HG03159 (cell line): ENCODE data around the gene SOX12.

ENCODE experiments used
- ATAC-seq: cut with Tn5 transposase; IDR thresholded peaks from one replicate; pipeline ENCODE4 v1.9.1; 2021; ENCODE audit warnings: mild to moderate bottlenecking, moderate library complexity; ENCODE audit not compliant: unreplicated experiment

The SOX12 gene

DNA sequence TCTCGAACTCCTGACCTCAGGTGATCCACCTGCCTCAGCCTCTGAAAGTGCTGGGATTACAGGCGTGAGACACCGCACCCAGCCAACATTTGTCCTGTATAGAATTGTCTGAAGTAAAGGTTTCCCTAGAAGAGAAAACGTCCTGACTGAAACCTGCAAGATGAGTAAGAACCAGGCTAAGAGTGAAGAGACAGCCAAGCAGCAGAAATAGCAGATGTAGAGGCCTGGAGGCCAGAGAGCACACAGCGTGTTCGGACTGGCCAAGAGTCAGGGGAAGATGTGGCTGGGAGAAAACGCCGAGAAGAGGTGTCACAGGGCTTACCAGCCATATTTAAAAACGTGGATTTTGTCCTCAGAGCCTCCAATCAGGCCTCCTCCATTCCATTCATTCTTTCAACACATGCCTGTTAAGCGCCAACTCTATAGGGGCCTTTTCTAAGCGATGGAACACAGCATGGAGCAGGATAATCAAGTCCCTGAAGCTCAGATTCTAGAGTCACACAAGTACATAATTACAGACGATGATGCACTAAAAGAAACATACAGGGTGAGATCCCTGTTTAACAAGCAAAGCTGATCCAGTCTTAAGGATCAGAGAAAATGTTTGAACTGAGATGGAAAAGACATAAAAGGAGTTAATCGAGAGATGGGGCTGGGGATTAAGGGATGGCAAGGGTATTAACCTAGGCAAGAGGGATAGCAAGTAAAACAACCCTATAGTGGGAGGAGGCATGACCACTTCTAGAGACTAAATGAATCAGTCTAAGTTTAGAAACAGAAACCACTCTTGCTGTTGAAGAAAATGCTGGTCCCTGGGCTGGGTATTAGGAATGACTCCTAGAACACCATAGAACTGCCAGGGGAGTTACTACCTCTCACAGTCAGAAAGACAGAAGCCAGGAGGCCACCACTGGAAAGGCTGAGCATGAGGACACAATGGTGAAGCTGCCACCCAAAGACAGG lies 23.2 kb upstream of the SOX12 start:
- no peak for ATAC-seq

DNA sequence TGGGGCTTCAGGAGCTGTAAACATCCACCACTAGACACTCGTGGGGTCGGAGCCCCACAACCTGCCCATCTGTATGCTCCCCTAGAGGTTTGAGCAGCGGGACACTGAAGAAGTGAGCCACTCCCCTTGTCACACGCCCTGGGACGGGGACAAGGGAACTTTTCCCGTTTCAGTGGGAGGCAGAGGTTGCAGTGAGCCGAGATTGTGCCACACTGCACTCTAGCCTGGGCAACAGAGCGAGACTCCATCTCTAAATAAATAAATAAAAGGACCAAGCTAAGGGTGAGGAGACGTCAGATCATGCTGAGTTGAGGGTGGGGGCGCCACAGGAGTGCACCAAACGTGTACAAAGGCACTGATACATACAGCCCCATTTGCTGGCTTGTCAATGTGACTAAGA lies 19.6 kb upstream of the SOX12 start:
- no peak for ATAC-seq

DNA sequence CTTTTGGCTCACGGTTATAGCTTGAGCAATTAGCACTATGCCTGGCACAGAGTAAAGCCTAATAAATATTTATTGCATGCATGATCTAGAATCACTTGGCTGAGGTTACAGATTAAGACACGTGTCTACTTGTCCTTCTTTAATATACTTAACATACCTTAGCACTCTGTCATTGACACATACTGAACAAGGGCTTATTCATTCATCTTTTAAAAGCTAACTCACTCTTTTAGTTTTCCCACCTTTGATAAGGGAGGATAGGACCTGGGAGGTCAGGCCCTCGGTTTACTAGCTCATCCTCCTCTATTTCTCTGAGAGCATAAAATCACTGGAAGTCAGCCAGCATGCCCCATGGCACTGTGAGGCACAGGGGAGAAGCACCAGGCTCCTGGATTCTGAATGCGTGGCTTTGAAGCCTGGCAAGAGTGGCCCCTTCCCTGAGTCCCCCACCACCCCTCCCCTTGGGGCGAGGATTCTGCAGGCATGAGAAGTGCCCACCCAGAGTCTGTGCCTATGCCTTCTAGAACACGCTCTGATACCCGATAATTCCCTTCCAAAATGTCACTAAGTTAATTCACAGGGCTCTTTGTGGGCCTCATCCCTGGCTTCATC lies 16.8 kb upstream of the SOX12 start:
- no peak for ATAC-seq

DNA sequence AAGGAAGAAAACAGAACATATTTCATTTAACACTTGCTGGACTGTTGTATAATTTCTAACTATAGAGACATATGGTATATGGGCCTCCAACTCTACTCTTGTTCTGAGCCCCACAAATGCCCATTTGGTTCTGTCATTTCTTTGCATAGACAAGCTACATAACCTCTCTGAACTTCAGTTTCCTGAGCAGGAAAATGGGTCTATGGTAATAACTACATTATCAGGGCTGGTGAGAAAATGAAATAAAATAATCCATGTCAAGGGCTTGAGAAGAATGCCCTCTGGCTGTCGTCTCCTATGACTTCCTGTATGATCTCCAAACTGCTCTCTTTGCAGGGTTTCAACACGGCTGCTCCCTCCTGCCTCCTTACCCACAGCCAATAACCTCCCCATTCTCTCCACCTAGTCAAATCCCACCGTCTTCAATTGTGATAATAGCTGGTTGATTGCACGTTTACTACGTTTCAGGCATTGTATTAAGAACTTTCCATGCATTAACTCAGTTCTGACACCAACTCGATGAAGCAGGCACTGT lies 16.0 kb upstream of the SOX12 start:
- no peak for ATAC-seq

DNA sequence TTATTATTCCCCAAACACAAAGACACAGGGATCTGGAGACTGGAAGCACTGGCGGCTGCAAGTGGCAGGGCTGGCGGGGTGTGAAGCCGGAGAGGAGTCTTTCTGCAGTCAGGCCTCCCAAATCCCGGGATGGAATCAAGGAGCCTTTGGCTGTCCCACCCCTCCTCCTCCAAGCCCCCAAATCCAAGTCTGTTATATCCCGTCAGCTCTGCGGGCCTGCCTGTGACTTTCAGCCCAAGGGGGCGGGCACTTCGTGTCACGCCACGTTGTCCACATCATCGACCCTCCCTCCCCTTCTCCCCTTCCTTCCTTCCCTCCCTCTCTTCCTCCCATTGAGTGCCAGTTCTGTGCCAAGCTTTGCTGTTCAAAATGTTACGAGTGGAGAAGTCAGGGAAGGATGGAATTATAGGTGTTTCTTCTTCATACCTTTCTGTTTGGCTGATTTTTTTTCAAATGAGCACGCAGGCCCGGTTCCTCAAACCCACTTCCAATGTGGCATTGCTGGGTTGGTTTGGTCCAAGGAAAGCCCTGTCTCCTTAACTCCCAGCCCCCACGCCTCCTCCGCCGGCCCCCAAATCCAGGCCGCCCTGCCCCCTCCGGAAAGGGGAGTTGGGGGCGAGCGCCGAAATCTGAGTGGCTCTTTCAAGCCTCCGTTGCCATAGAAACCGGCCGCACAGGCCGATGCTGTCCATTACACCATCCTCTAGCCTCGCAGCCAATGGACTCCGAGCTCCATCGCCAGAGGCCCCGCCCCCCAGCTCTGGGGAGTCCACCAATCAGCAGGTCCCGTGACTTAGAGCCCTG lies 15.3 kb upstream of the SOX12 start:
- peak; percentile 99 for ATAC-seq

DNA sequence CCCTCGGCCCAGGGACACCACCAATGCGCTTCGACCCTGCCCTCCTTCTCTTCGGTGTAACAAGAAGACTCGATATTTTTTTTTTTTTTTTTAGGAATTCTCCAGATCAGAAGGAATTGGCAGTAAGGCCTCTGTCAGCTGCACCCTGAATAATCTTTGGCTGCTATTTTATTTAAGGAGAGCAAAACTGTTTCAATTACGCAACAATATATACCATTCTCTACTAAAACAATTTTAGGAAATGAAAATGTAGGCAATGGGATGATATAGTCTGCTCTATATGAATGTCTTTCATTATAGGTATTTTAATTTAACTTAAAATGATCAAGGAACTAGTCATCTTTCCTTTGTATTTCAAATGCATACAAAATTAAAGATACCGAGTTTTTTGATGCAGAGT lies 14.7 kb upstream of the SOX12 start:
- no peak for ATAC-seq

DNA sequence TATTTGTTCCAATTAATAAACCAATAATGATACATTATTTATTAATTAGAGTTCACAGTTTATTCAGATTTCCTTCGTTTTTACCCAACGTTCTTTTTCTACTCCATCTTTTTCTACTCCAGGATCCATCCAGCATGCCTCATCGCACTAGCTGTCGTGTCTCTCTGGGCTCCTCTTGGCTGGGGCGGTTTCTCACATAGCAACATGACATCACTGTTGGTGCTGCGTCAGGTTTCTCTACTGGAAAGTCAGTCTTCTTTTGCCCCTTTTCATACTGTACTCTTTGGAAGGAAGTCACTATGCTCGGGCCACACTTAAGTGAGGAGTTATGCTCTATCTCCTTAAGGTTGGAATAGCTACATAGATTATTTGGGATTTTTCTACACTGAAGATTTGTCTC lies 13.7 kb upstream of the SOX12 start:
- ATAC-seq = no peak

DNA sequence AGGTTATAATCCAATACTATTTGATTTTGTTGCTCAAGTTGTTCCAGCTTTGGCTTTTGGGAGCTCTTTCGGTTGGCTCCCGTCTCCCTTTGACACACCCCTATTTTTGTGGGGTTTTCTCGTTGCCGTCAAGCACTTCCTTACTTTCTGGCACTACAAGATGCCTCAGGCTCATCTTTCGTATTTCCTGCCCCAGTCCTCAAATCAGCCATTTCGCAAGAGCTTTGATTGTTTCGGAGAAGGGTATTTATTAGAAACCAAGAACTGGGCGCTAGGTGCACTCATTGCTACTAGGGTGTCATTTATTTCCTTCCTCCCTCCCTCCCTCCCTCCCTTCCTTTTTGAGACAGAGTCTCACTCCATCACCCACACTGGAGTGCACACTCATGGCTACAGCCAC lies 13.3 kb upstream of the SOX12 start:
- no peak for ATAC-seq

DNA sequence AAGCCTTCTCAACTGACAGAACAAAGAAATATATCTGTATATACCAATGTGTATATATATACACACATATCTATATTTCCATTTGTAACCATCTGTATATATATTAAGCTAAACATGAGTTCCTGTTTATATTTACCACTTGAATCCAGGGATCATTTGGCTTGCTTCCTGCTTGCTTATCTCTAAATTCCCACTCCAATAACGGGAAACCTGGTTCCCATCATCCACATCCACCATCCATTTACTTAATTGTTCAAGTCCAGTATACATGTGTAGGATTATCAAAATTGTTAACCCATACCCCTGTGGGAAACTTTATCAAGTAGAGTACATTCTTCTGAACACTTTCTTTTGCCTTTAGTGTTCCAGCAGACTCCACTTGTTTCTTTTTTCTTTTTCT lies 12.5 kb upstream of the SOX12 start:
- ATAC-seq = no peak

DNA sequence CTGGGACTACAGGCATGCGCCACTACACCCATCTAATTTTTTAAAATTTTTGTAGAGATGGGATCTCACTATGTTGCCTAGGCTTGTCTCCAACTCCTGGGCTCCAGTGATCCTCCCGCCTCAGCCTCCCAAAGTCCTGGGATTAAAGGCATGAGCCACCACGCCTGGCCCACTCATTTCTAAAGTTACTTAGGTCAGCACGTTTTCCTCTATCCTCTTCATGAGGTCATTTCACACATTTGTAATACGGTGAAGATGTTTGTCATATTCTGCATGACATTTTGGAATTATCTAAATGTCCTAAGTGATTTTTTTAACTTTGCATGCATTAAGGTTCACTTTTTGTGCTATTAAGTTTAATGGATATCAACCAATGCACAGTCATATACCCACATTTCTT lies 11.9 kb upstream of the SOX12 start:
- no peak for ATAC-seq

DNA sequence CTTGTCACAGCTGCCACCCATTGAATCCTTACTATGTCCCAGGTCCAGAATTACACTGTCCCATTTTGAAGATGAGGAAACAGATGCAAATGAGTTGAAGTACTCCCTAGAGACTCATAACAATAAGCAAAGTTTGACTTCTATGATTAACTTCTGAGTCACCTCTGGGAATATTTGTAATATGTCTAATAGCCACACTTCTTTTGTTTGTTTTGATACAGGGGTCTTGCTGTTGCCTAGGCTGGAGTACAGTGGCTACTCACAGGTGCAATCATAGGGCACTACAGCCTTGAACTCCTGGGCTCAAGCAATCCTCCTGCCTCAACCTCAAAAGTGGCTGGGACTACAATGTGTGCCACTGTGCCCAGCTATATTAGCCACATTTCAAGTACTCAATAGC lies 11.4 kb upstream of the SOX12 start:
- no peak for ATAC-seq

DNA sequence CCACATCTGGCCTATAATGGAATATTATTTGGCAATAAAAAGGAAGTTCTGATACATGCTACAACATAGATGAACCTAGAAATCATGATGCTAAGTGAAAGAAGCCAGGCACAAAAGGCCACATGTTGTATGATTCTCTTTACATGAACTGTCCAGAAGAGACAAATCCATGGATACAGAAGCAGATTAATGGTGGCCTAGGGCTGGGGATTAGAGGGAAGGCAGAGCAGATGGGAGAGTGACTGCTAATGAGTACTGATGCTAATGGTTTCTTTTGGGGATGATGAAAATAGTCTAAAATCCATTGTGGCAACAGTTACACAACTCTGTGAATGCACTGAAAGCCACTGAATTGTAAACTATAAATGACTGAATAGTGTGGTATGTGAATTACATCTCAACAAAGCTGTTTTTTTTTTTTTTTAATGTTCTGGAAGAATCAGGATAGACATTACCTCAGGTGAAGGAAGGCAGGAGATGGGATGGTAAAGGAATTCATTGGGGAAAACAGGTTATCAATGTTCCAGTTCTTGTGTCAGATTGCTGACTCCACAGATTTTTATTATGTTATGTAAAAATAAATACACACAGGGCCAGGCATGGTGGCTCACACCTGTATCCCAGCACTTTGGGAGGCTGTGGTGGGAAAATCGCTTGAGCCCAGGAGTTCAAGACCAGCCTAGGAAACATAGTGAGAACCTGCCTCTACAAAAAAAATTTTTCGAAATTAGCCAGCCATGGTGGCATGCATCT lies 8.9 kb upstream of the SOX12 start:
- ATAC-seq = no peak

DNA sequence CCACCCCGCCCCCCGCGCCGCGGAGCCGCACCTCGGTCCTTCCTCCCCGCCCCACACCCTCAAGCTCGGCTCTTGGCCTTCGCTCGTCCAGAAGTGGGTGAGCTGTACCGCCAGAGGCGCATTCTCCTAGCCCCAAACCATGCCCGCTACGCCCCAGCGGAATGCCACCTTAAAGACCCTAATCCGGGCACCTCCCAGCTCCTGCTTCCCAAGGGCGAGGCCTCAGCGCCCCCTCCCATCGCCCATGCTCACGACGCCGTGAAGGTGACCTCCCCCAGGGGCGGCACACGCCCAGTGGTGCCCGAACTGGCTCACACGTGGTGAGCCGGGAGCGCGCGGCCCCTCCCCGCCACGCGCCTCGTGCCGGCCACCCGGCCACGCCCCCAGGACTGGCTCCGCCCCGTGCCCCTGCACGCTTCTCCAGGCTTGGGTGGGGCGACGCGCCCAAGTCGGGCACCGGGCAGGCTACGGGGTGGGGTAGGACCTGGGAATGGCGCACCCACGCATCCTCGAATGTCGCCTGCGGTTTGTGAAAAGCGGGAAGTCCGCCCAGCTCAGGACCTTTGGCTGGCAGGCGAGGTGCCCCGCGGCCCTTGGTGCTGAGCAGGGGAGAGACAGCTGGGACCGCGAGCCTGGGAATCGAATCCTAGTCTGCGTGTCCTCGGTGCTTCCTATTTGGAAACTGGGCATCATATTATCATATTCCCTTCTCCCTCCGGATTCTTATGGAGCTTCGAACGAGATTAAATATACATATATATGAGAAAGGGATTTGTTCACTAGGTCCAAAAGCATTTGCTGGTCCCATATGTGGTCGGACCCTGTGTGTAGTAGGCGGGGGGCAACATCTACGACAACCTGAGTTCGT lies 941 bp upstream of the SOX12 start:
- ATAC-seq = peak; percentile 45

DNA sequence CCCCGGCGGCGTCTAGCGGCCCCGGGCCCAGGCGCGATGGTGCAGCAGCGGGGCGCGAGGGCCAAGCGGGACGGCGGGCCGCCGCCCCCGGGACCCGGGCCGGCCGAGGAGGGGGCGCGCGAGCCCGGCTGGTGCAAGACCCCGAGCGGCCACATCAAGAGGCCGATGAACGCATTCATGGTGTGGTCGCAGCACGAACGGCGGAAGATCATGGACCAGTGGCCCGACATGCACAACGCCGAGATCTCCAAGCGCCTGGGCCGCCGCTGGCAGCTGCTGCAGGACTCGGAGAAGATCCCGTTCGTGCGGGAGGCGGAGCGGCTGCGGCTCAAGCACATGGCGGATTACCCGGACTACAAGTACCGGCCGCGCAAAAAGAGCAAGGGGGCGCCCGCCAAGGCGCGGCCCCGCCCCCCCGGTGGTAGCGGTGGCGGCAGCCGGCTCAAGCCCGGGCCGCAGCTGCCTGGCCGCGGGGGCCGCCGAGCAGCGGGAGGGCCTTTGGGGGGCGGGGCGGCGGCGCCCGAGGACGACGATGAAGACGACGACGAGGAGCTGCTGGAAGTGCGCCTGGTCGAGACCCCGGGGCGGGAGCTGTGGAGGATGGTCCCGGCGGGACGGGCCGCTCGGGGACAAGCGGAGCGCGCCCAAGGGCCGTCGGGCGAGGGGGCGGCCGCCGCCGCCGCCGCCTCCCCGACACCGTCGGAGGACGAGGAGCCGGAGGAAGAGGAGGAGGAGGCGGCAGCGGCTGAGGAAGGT lies 715 bp downstream of the SOX12 start:
- peak; percentile 9 for ATAC-seq

DNA sequence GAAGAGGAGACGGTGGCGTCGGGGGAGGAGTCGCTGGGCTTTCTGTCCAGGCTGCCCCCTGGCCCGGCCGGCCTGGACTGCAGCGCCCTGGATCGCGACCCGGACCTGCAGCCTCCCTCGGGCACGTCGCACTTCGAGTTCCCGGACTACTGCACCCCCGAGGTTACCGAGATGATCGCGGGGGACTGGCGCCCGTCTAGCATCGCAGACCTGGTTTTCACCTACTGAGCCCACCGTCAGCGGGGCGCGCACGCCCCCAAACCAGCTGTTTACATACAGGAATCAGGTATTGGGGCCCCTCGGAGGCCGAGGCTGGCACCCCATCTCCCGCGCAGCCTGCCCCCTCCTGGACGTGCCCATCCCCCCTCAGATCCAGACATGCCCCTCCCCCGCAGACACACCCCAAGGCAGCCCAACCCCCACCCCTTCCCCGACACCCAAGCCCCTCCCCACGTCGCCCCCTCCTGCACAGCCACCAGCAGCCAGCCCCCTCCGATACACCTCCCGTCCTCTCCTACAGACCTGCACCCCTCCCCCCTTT lies 1.4 kb downstream of the SOX12 start:
- no peak for ATAC-seq

DNA sequence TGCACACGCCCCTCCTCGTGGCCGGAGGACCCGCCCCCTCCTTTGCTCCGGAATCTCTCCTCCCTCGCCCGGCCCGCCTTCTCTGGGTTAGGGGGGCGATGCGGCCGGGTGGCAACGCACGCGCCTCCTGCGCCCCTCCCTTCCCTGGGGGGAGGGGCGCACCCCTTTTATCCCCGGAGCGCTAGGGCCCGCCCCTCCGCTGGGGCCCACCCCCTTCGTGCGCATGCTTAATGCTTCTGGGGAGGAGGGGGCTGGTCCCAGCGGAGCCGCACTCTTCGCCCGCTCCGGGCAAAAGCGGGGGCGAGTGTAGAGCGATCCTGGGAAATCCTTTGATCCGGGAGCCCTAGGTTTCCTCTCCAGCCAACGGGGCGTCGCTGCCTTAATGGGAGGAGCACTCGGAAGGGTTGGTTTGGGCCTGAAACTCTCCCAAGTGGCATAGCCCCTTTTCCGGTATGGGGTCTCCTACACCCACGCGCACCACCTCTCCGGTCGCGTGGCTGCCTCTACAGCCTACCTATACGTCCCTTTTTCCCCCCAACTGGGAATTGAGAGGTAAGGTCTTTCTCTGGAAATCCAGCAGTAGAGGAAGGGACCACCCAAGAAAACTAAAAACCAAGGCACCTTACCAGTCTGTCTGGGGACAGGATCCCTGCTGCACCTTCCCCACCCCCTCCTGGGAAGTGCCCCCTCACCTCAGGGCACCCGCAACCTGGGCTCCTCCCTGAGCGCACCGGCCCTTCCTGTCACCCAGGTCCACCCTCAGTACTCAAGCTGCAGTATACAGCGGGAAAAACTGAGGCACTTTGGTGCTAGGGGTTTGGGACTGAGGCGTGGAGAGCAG lies 2.1 kb downstream of the SOX12 start:
- ATAC-seq = no peak

DNA sequence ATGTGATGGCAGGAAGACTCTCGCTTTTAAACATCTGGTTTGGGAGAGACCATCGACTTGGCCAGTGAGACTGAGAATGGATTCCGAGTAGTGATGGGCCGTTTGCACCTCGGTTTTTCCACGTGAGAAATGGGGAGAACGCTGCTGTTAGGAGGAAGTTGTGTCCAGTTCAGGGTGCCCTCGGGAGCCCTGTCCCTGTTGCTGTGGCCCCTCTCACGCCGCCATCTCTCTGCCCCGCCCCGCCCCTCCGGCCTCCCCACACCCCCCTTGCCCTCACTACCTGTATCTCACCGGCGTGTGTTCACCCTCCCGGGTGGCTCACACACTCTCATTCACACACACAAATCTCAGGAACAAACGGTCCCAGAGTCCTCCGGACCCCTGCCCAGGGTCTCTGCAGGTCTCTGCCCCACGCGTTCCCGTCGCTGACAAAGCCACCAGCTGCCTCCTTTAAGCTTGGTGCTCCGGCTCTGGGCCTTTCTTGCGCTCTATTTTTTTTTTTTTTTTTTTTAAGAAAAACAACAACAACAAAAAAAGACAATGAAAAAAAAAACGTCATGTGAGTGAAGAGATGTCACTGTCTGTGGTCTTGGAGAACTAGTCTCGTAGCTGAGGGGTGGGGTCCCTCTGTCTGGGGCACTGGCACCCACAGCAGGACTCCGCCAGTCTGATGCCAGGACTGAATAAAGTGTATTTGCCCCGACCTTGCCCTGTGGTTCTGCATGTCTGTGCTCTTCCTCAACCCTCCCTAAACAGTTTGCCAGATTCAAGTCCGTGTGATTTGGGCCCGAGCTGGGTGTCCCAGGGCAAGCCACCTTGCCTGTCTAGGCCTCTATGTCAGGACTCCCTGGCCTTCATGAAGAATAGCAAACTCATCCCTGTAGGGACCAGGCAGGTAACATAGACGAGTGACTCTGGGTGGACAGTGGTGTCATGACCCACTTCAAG lies 2.9 kb downstream of the SOX12 start:
- ATAC-seq = no peak
